ENCODE data around the gene VAMP8.
A peak's percentile ranks its signal among the peaks of the same experiment; 100 is the strongest.
"Not testable (repeated sequence)": the region's sequence is repeated elsewhere in the genome, so short reads cannot be mapped to it uniquely, and the experiment has no call there.

VAMP8 gene

DNA sequence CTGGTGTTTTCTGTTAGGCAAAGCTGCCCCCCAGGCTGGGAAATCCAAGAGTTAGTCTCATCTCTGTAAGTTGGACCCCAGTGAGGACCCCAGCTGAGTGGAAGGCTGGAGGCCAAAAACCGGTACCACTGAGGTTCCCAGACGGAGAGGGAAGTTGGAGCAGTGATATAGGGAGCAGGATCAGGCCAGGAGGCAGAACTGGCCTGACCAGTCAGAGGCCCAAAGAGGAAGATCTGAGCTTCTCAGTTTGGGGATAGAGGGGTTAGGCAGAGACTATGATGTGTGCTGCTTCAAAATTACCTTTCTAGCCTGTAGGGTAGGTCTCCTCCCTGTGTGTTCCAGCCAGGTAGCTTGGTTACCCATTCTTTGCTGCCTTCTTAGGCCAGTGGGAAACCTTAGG is 13.6 kb downstream of the VAMP8 start:
- TF ChIP-seq ZFX (IDR thresholded peaks at IDR 0.05) = no peak
- no peak overlapping the region for H3K27ac ChIP-seq

DNA sequence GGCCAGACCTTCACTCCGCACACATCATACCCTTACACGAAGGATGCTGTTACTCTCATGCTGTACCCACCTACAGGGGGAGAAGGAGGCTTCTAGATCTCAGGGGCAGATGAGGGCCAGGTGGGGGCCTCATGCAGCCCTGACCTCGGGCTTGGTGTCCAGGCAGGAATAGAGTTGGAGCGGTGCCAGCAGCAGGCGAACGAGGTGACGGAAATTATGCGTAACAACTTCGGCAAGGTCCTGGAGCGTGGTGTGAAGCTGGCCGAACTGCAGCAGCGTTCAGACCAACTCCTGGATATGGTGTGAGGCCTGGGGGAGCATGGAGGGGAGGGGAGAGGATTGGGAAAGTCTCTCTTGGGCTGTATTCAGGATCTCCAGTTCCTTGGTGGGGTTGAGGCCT is 14.2 kb downstream of the VAMP8 start:
- no peak overlapping the region for H3K27ac ChIP-seq
- TF ChIP-seq, protein P1, sequence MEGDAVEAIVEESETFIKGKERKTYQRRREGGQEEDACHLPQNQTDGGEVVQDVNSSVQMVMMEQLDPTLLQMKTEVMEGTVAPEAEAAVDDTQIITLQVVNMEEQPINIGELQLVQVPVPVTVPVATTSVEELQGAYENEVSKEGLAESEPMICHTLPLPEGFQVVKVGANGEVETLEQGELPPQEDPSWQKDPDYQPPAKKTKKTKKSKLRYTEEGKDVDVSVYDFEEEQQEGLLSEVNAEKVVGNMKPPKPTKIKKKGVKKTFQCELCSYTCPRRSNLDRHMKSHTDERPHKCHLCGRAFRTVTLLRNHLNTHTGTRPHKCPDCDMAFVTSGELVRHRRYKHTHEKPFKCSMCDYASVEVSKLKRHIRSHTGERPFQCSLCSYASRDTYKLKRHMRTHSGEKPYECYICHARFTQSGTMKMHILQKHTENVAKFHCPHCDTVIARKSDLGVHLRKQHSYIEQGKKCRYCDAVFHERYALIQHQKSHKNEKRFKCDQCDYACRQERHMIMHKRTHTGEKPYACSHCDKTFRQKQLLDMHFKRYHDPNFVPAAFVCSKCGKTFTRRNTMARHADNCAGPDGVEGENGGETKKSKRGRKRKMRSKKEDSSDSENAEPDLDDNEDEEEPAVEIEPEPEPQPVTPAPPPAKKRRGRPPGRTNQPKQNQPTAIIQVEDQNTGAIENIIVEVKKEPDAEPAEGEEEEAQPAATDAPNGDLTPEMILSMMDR (conservative IDR thresholded peaks at IDR 0.05) = no peak
- no peak for TF ChIP-seq ZFX (IDR thresholded peaks at IDR 0.05)

DNA sequence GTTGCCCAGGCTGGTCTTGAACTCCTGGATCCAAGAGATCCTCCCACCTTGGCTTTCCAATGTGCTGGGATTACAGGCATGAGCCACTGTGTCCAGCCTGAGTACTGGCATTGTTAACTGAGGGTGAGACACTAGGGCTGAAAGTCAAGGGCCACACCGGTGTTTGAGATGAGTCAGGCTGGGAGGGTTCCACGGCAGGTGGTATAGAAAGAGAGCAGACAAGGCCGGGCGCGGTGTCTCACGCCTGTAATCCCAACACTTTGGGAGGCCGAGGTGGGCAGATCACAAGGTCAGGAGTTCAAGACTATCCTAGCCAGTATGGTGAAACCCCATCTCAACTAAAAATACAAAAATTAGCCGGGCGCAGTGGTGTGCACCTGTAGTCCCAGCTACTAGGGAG is 14.9 kb downstream of the VAMP8 start:
- H3K27ac ChIP-seq = not testable (repeated sequence)

DNA sequence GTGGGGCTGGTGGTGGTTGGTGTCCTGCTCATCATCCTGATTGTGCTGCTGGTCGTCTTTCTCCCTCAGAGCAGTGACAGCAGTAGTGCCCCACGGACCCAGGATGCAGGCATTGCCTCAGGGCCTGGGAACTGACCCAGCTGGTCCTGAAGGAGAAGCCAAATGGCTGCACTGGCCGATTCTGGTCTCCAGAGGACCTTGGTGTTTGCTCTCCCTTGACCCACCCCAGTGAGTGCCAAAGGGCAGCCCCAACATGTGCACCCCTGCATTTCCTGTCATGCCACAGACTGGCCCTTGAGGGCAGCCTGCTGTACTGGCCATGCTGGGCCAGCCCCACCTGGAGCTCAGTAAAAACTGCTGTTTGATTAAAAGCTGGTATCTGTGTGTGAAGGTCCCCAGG is 15.6 kb downstream of the VAMP8 start:
- H3K27ac ChIP-seq = no peak overlapping the region
- TF ChIP-seq, protein P1 (conservative IDR thresholded peaks at IDR 0.05) = no peak
- TF ChIP-seq ZFX (IDR thresholded peaks at IDR 0.05) = no peak

DNA sequence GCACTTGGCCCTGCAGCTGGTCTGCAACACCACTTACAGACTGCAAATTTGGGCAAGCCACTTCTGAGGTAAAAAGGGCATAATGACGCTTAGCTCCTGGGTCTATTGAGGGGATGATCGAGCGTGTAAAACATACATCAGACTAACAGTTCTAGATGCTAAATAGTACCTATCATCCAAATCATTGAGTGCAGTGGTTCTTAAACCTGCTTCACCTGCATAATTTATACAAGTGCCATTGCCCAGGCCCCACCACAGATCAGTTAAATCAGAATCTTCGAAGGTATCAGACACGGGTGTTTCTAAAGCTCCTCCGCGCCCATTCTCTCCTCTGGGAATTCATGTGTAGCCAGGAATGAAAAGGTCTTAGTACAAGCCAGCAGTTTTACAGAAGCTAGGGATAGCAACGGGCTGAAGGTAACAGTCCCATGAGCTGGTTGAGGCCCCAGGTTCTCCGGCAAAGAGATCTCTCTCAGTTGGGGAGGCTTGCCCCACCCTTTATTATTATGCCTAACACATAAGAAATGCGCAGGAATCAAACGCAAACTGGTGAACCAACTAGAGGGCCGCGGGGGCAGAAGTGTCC is 17.4 kb downstream of the VAMP8 start:
- H3K27ac ChIP-seq = peak overlapping the region; percentile 82
- no peak for TF ChIP-seq ZFX (IDR thresholded peaks at IDR 0.05)
- TF ChIP-seq, protein P1 (conservative IDR thresholded peaks at IDR 0.05) = no peak

DNA sequence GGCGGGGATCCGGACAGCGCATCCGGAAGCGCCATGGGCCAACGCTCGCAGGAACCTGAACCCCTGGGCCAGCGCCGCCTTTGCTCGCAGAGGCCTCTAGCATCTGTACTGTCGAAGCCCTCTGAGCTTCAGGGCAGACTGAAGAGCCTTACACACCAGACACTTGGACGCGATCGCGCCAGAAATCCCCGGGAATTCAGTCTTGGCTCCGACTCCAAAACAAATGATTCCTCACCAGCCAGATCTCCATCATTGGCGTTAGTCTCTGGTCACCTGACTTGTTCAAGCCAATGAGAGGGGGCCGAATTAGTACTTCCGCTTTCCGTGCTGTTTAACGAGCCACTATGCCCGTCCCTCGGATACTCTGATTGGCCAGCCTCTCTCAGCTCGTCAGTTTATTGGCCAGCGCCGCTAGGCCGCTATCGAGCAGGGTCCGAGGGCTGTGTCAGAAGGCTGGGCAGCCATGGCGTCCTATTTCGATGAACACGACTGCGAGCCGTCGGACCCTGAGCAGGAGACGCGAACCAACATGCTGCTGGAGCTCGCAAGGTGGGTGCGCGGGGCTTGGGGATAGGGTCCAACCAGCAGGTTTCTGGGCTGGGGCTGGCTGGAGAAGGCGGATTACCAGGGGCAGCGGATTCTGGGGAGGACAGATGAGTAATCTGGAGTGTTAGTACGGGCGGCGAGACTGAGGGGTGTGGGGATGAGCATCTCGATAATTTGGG is 18.1 kb downstream of the VAMP8 start, which contains the start of gene RNF181:
Gene RNF181 (plus strand): TSS at position 445 of the 725 bp plus-strand sequence. CDS start 19 bp downstream, at position 464.
- peak within 1 kb of the TSS; percentile 82 for H3K27ac ChIP-seq
- TF ChIP-seq, protein P1 (conservative IDR thresholded peaks at IDR 0.05) = no peak
- no peak for TF ChIP-seq ZFX (IDR thresholded peaks at IDR 0.05)

DNA sequence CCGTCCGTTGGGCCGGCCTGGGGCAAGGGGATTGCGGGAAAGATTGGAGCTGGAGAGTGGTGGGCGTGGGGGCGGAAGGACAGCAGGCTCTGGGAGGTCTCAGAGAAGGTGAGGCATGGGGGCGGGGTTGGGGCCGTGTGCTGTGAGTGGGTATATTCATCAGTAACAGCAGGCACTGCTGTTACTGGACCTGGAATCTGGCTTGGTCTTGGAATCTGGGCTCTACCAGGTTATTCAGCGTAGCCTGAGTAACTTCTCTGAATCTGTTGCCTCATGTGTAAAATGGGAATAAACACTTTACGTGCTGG is 18.6 kb downstream of the VAMP8 start:
- peak overlapping the region; percentile 82 for H3K27ac ChIP-seq
- TF ChIP-seq, protein P1 (conservative IDR thresholded peaks at IDR 0.05) = no peak
- TF ChIP-seq ZFX (IDR thresholded peaks at IDR 0.05) = no peak

DNA sequence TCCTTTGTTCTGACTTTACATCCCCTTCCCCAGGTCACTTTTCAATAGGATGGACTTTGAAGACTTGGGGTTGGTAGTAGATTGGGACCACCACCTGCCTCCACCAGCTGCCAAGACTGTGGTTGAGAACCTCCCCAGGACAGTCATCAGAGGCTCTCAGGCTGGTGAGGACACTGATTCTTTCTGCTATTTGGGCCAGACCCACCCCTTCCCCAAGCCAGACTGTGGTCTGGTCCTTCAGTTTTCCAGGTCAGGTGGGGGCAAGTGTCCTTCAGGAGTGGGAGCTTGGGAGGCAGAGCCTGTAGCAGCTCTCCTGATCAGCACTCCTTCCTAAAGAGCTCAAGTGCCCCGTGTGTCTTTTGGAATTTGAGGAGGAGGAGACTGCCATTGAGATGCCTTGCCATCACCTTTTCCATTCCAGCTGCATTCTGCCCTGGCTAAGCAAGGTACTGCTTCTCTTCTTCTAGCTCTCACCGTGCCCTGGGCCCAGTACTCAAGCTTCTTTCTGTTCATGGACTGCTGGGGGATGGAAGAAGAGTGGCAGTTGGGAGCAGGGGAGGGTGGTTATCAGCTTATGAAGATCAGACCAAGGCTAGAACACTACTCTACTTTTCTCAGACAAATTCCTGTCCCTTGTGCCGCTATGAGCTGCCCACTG is 19.2 kb downstream of the VAMP8 start:
- peak overlapping the region; percentile 82 for H3K27ac ChIP-seq
- TF ChIP-seq, protein P1 (conservative IDR thresholded peaks at IDR 0.05) = no peak
- TF ChIP-seq ZFX (IDR thresholded peaks at IDR 0.05) = no peak
